Stimulated activated CD8-positive, alpha-beta memory T cell treated with anti-CD3 and anti-CD28 coated beads, Interleukin-15, amount 100 ng/mL, for 1 hour (primary cell): ENCODE results near the gene MSRB2.

ENCODE experiments used
- DNase-seq: peaks from one replicate; pipeline ENCODE4 v3.0.0-alpha.2; 2020; ENCODE audit warnings: low read depth

Gene MSRB2

DNA sequence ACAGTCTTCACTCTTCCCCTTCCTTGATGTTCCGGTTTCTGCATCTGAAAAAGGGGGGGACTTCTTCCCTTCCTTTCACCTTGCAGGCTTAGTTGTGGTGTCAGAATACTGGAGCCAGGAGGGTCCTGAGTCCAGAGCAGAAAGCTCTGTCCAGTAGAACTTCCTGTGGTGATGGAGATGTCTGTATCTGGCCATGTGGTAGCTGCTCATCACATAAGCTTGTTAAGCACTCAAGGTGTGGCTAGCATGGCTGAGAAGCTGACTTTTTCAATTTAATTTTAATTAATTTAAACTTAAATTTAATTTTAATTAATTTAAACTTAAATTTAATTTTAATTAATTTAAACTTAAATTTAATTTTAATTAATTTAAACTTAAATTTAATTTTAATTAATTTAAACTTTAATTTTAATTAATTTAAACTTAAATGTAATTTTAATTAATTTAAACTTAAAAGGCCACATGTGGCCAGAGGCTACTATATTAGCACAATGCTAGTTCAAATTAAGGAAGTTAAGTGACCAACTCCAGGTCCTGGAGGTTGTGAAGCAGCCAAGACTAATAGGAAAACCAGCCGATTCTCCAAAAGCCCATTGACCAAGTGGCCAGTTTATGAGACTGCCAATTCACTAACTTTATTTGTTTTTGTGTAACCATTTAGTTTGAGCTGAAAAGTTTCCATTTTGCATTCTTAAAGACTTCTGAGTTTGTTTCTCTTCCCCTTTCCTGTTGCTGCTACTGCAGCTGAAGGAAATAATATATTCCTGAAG is 16.3 kb downstream of the MSRB2 start:
- no peak for DNase-seq

DNA sequence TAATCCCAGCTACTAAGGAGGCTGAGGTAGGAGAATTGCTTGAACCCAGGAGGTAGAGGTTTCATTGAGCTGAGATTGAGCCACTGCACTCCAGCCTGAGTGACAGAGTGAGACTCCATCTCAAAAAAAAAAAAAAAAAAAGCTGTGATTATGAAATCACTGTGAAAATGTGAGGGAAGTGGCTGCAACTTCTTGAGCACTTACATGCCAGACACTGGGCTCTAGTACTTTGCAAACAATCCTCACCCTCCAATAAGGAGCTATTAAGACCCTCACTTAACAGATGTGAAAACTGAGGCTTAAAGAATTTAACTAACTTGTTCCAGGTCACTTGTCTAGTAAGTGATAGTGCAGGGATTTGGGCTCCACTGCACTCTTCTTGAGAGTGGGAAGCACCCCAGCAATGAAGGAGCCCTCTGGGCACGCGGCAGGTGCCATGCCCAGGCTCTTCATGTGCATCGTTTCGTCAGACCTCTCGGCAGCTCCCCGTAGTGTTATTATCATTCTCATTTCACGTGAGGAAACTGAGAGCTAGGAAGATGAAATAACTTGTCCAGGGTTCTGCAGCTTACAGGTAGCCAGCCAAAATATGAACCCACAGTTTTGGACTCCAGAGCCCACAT is 19.0 kb downstream of the MSRB2 start:
- no peak for DNase-seq

DNA sequence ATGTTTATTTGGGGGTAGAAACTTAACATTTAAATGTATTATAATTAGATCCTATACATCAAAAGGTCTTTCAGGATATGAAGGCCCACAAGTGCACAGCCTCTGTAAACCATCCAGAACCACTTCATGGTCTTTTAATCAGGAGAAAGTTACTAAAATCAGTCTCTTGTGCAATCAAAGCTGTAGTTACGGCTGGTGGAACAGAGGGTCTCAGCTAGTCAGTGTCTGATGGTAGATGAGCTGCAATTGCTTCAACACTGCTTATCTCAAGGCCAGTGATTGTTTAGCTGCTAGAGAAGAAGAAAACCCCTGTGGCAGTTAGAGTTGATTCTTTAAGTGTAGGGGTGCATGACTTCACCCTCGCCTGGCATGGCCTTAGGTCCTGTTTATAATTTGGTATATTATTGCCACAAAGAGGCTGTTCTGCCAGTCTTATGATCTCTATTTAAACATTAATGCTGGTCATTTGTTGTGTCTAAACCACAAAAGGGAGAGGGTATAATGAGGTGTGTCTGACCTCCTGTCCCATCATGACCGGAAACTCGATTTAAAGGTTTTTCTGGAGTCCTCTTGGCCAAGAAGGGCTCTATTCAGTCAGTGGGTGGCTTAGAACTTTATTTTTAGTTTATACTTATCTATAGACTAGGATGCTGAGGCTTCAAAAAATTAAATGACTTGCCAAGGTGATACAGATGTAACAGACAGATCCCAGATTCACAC is 21.3 kb downstream of the MSRB2 start:
- no peak for DNase-seq

DNA sequence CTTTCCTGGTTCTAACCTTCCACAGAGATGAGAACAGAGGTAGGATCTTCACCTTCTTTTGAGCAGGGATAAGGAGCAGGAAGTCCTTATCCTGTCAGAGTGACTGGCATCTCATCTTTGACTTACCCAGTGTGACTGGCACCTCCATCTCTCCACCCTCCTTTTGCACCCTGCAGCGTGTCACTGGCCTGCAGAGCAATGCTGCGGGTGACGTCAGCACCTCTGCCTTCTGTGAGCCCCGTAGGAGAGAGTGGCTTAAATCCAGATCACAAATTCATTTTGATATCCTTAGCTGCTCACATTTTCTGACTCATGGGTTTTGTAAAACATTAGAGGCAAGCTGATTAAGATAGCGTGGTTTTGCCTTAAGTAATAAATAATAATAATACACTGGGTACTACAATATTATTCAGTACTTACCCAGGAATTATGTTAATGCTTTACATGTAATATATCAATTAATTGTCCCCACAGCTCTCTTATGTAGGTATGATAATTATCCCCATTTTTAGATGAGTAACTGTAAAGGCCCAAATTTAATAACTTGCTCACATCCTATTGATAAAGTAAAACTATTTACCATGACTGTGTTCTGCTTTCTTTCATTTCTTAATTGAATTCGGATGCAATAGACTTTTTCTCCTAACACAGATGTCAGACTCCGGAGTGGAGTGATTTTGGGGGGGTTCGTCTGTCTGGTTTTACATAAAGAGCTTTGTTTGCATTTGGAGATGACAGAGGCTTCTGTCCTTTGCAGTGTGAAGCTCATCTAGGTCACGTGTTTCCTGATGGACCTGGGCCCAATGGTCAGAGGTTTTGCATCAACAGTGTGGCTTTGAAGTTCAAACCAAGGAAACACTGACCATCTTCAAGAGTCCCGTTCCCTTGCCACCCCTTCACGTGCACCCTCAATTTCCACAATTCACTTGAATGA is 24.9 kb downstream of the MSRB2 start:
- DNase-seq = no peak

DNA sequence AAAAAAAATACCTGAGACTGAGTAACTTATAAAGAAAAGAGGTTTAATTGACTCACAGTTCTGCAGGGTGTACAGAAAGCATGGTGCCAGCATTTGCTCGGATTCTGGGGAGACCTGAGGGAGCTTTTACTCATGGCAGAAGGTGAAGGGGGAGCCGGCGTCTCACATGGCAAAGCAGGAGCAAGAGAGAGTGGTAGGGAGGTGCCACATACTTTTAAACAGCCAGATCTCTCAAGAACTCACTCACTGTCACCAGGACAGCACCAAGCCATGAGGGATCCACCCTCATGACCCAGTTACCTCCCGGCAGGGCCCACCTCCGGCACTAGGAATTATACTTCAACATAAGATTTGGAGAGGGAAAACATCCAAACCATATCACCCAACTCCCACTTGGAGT is 25.8 kb downstream of the MSRB2 start:
- no peak for DNase-seq

DNA sequence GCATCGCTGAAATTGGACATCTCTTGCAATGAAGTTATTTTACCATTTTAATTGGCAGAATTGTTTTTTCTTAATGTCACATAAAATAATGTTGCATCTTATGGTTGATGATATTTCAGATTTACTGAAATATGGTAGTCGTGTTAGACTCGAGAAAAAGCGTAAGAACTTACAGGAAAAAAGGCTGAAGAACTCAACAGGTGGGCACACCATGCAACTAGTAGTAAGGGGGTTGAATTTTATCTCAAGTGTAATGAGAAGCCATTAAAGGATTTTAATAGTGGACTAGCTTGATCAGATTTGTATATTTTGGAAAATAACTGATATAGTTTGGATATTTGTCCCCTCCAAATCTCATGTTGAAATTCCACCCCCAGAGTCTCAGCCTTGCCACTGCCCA is 41.1 kb downstream of the MSRB2 start:
- DNase-seq = no peak

DNA sequence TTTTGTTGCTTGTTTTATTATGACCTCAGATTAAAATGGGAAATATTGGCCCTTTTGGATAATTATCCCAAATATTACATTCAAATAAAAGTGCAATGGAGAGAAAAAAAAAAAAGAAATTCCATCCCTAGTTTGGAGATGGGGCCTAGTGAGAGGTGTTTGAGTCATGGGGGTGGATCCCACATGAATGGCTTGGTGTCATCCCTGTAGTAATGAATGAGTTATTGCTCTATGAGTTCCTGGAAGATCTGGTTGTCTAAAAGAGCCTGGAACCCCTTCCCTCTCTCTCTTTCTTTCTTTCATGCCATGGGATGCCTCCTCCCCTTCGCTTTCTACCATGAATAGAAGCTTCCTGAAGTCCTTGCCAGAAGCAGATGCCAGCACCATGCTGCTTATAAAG is 44.3 kb downstream of the MSRB2 start:
- no peak for DNase-seq

DNA sequence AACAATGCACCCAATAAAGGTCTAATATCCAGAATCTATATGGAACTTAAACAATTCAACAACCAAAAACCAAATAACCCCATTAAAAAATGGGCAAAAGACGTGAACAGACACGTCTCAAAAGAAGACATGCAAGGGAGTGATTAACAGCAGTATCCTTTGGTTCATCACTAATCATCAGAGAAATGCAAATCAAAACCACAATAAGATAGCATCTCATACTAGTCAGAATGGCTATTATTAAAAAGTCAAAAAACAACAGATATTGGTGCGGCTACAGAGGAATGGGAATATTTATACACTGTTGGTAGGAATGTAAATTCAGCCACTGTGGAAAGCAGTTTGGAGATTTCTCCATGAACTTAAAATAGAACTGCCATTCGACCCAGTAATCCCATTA is 46.6 kb downstream of the MSRB2 start:
- DNase-seq = no peak

DNA sequence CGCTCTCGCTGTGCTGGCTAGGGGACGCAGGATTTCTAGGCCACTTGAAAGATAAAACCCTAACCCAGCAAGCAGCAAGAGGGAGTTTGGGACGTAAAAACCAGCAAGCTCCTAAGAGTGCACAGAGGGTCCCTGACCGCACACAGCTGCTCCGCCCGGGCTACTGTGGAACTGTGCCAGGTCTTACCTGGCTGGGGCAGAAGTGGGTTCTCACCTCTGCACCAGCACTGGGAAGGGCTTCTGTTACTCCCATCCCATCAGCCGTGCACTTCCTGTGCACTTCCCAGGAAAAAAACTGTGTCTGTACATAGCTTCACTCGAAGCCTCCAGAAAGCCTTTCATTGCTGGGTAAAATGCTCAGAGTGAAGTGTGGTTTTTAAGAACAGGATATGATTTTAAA is 50.9 kb downstream of the MSRB2 start:
- no peak for DNase-seq

DNA sequence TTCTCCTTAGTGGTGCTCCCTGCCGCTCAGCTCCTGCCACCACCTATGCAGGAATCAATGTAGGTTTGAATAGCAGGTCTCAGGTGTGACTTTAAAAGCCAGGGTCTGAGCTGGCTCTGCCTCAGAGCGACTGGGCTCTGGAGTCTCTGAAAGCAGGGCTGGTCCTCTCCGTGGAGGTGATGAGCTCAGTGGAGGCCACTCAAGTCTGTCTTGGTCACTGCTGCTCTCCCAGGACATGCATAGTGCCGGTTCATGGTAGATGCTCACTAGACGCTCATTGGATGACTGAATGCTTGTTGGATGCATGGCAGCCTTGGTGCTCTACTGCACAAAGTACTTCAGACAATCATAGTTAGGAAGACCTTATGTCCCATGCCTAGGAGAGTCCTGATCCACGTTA is 51.7 kb downstream of the MSRB2 start:
- no peak for DNase-seq

DNA sequence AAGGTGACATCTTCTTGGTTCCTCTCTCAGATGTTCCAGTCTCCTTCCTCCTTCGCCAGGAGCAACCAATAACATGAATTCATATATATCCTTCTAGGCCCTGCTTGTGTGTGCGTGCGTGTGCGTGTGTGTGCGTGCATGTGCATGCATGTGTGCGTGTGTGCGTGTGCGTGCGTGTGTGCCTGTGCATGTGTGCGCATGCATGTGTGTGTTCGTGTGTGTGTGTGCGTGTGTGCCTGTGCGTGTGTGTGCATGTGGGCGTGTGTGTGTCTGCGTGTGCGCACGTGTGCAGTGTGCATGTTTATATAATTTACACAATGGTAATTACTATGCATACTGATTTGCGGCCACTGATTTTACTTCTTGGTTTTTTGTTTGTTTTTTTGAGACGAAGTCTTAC is 52.8 kb downstream of the MSRB2 start:
- no peak for DNase-seq

DNA sequence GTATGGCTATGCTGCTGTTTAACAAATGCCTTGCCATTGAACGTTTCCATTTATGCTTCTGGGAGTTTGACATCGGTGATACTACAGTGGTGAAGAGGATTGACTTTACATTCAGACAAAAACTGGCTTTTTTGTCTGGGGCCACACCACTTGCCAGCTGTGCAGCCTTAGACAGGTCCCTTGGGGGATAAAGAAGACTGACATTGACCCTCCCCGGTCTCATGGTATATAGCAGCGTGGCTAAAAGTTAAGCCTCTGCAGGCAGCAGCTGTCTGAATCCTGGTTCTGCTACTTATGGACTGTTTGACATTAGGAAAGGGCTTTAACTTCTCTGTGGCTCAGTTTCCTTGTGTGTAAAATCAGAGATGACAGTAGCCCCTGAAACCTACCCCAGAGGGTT is 54.7 kb downstream of the MSRB2 start:
- no peak for DNase-seq

DNA sequence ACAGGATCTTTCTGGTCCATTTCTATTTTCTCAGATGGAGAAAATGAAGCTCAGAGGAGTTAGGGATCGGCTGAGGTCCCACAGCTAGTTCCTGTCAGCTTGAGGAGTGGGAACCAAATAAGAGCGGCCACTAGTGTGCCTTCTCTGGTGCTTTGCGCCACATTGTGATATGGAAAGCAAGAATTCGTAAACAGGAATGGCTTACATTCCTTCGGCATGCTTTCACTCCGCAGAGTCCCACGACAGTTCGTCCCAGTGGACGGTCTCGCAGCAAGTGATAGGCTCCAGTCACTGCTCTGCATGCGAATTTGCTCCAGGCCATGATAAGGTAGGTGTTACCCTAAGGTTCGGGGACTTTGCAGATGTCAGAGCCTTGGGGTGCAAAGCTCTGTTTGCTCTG is 55.2 kb downstream of the MSRB2 start:
- no peak for DNase-seq

DNA sequence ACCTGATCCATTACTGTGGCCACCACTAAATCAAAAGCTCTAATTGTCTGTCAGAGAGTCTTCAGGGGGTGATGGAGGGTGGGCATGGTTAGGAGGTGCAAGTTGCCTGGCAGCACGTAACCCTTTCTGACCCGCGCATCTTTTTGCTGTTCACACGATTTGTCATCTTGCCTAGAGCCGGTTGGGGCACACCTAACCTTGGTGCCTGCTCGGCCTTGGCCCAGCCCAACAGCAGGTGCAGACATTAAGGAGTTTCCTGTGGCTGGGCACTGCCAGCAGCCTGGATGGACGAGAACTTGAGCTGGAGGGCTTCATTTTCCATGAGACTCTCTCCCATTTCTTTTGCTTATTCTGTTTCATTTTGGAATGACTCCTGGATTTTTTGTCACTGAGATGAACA is 55.7 kb downstream of the MSRB2 start:
- DNase-seq = no peak

DNA sequence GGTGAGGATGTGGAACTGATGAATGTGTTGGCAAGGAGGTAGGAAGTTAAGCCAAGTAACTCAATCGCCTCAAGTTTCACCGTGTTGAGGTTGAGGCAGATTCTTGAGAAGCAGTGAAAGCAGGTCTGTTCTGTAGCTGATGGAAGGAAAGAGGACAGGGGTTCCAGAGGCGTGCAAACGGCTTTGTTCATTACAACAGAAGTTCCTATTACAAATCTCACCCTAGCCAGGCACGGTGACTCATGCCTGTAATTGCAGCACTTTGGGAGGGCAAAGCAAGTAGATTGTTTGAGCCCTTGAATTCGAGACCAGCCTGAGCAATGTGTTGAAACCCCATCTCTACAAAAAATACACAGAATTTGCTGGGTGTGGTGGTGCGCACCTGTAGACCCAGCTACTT is 59.8 kb downstream of the MSRB2 start:
- no peak for DNase-seq

DNA sequence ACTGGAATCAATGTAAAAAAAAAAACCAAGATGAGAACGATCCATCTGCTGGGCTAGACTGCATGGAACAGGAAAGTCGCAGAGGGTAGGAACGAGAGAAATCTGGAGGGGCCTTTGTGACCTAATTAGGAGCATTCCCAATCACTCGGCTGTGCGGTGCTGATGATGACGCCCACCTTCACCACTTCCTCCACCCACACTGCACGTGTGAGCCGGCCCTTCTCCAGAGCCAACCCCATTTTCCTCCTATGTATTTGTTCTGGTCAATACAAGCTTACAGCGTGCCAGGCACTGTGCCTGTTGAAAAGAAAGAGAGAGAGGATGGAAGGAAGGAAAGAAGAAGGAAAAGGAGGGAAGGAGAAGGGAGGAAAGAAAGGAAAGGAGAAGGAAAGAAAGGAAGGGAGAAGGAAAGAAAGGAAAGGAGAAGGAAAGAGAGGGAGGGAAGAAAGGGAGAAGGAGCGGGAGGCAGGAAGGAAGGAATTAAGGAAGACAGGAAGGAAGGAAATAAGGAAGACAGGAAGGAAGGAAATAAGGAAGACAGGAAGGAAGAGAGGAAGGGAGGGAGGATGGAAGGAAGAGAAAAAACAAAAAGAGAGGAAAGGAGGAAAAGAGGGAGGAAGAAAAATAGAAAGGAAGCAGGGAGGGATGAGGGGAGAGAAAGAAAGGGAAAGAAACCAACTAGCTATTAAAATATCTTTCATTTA is 61.2 kb downstream of the MSRB2 start:
- no peak for DNase-seq

DNA sequence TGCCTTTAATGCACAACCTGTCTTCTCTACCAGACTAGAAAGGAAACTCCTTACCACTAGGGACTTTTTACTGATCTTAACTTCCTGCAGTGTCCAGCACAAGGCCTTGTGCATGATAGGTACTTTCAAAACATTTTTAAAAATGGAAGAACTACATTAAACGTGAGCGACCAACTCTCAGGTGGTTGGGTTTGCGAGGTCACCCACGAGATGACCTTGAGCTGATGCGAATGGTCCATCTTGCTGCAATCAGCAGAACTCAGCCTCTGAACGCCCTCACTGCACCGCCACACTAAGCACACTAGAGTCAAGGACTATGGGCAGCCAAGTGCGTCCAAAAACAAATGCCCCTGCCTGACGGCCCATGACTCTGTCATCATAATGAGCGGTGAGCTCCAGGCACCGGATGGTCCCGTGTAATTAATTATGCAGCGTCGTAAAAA is 61.9 kb downstream of the MSRB2 start:
- DNase-seq = no peak

DNA sequence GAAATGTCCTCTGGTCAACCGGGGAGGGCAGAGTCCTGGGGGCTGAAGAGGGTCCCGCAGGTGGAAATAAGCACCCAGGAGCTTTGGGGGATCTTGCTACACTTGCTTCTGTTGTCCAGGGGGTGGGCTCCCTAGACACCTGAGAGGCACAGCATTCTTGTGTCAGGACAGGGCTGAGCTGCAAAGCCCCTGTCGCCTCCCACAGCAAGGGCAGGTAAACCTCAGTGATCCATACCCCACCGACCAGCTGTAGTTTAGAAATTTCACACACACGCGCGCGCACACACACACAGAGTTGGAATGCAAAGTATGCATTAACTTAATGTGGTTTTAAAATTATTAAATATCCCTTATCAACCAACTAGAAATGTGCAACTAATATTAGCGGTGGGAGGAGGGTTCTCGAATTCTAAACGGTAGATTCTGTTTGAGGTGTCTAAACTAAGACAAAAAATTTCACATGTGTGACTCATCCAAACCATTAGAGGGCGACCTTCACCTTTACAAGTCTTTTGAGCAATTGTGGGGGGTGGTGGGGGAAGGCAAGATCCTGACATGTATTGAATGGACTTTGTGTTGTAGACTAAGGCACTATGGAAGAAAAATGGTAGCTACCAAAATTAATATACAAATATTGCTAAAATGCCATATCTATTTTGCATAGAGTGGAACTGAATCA is 62.5 kb downstream of the MSRB2 start:
- no peak for DNase-seq

DNA sequence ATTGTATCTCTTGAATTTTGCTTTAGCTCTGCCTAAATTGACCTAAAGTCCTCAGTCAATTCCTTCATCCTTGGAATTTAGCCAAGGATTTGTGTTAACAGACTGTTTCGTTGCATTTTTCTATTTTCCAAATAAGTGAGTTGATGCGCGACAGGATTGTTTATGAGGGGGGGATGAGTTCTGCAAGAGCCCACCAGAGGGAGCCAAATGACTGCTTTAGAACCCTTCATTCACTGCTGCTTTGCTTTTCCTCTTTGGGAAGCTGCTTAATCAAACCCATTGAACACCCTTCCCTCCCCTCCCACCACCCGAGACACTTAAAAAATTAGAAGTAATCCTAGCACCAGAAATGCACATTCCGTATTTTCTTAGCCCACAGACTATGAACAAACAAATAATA is 63.0 kb downstream of the MSRB2 start:
- no peak for DNase-seq

DNA sequence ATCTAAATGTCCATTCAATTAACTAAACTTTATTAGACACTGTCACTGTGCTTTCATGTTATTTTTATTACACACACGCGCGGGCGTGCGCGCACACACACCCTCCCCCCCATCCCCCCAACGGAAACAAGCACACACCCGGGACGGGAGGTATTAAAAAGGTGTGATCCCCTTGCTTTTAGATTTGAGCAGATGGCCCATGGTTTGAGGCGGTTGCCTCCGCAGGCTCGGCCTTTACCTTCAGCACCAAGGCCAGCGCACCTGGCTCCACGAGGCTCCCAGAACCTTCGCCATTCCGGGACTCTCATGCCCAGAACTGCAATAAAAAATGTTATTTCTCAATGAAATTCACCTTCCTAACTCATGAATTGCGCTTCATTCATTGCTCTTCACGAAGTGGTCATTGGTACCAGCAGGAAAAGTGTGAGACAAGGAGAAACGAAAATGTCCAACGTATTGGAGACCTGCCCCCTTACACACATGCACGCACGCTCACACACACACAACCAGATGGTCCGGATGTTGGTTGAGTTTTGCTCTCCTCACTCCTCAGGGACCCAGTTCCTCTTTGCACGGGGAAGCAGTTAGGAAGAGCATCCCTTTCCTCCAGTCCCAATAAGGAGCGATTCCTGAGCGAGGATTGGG is 76.0 kb downstream of the MSRB2 start:
- no peak for DNase-seq
